ENCODE data around the gene FLNB. TPM values are rescaled to one million over a fixed set of nuclear protein-coding genes. Genes with fewer than 3 reads are reported as not detected.

The FLNB gene
- total RNA-seq, 1 donor from 2014 or later: 216 TPM

DNA sequence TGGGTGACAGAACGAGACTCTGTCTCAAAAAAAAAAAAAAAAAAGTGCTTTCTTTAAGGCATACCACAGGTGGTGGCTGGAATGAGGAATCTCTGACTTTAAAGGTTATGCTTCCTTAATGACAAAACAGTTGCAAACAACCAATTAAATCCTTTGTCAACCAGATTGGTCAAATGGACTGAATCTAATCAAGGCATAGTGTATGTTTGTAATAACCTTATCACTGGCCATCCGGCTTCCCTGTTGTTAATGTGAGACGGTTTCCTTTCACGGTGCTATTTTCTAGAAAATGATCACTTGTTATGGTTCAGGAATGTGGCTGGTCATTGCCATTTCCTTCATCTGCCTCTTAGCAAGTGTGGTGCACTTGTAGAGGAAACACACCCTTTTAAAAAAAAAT lies 75.9 kb downstream of the FLNB start:
- Mint-ChIP-seq H3K27ac (ENCODE audit: unreplicated experiment) (peak overlapping the region; percentile 93), H3K4me3 (ENCODE audit: unreplicated experiment) (no peak overlapping the region)

DNA sequence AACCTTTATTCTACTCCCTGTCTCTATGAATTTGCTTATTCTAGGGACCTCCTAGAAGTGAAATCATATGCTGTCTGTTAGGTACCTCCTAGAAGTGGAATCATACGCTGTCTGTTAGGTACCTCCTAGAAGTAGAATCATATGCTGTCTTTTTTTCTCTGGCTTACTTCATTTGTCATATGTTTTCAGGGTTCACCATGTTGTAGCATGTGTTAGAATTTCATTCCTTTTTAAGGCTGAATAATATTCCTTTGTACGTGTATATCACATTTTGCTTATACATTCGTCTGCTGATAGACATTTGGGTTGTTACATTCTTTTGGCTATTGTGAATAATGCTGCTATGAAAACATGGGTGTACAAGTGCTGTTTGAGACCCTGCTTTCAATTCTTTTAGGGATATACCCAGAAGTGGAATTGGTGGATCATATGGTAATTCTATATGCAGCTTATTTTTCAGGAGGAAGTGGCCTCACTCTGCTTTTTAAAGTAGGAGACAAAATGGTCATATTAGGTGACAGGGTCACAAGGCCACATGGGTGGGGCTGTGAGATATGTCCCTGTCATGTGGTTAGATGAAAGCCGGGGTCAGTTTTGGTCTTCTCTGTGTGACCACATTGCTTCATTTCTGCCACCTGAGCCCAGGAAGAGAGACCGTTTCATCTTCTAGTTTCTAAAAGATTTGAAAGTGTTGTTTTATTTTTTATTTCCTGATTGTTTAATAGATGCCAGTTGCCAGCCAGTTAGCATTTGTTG lies 76.7 kb downstream of the FLNB start:
- Mint-ChIP-seq H3K27ac (ENCODE audit: unreplicated experiment) (peak overlapping the region; percentile 93), H3K9me3 (ENCODE audit: unreplicated experiment) (no peaks in the 10 kb centered on the region), H3K4me1 (ENCODE audit: unreplicated experiment) (peaks cover 48% of the 10 kb centered on the region), H3K36me3 (ENCODE audit: low read depth, unreplicated experiment) (peaks cover 17% of the 10 kb centered on the region), H3K27me3 (ENCODE audit: unreplicated experiment) (no peaks in the 10 kb centered on the region), H3K4me3 (ENCODE audit: unreplicated experiment) (peak overlapping the region; percentile 35)
- DNase-seq (ENCODE audit: low spot score): no peak
- TF ChIP-seq, protein P1, sequence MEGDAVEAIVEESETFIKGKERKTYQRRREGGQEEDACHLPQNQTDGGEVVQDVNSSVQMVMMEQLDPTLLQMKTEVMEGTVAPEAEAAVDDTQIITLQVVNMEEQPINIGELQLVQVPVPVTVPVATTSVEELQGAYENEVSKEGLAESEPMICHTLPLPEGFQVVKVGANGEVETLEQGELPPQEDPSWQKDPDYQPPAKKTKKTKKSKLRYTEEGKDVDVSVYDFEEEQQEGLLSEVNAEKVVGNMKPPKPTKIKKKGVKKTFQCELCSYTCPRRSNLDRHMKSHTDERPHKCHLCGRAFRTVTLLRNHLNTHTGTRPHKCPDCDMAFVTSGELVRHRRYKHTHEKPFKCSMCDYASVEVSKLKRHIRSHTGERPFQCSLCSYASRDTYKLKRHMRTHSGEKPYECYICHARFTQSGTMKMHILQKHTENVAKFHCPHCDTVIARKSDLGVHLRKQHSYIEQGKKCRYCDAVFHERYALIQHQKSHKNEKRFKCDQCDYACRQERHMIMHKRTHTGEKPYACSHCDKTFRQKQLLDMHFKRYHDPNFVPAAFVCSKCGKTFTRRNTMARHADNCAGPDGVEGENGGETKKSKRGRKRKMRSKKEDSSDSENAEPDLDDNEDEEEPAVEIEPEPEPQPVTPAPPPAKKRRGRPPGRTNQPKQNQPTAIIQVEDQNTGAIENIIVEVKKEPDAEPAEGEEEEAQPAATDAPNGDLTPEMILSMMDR (IDR thresholded peaks at IDR 0.05; ENCODE audit: unreplicated experiment): no peak

More for the DNA sequence above, 75.9 kb downstream of the FLNB start:
- peaks cover 23% of the 10 kb centered on the region for H3K36me3 Mint-ChIP-seq (ENCODE audit: low read depth, unreplicated experiment)
- H3K27me3 Mint-ChIP-seq (ENCODE audit: unreplicated experiment): no peaks in the 10 kb centered on the region
- no peaks in the 10 kb centered on the region for H3K9me3 Mint-ChIP-seq (ENCODE audit: unreplicated experiment)
- H3K4me1 Mint-ChIP-seq (ENCODE audit: unreplicated experiment): peaks cover 53% of the 10 kb centered on the region
- TF ChIP-seq, protein P1 (IDR thresholded peaks at IDR 0.05; ENCODE audit: unreplicated experiment): no peak
- no peak for DNase-seq (ENCODE audit: low spot score)

DNA sequence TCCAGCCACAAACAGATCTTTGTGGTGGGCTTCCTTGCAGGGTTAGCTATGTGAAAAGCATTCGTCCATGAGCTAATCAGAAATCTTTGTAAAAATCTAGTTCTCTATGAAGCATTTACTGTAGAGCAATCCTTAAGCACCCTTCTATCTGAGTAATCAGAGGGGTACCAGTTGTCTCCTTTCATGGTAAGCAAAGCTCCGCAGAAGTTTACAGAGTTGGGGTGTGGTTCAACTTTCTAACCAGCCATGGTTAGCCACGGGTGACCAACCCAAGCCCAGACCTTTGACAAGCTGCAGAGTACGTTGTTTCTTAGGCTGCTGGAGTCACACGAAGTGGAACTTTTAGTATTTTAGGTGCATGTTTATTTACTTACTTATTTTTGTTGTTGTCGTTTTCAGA lies 77.4 kb downstream of the FLNB start:
- Mint-ChIP-seq H3K27ac (ENCODE audit: unreplicated experiment) (no peak overlapping the region), H3K9me3 (ENCODE audit: unreplicated experiment) (no peaks in the 10 kb centered on the region), H3K27me3 (ENCODE audit: unreplicated experiment) (no peaks in the 10 kb centered on the region), H3K4me1 (ENCODE audit: unreplicated experiment) (peaks cover 46% of the 10 kb centered on the region), H3K36me3 (ENCODE audit: low read depth, unreplicated experiment) (peaks cover 14% of the 10 kb centered on the region), H3K4me3 (ENCODE audit: unreplicated experiment) (no peak overlapping the region)
- TF ChIP-seq, protein P1 (IDR thresholded peaks at IDR 0.05; ENCODE audit: unreplicated experiment): no peak
- no peak for DNase-seq (ENCODE audit: low spot score)

DNA sequence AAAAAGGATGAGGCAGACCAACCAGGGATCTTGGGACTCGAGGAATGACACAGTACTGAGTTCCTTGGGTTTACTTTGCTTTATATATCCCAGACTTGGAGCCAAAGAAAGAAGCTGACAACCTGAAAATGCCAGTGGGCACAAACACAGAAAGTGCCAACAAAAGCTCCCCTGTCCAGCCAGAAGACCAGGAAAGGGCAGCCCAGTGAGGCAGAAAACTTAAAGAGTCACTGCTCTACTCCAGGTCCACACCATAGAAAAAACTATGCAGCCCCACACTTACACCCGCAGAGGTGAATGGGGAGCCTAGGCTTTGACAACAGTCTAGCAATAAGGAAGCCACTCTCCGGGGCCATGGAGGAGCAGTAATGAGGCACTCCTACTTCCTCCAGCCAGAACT lies 80.3 kb downstream of the FLNB start:
- H3K36me3 Mint-ChIP-seq (ENCODE audit: low read depth, unreplicated experiment): peaks cover 19% of the 10 kb centered on the region
- no peak overlapping the region for H3K4me3 Mint-ChIP-seq (ENCODE audit: unreplicated experiment)
- H3K27ac Mint-ChIP-seq (ENCODE audit: unreplicated experiment): no peak overlapping the region
- no peaks in the 10 kb centered on the region for H3K9me3 Mint-ChIP-seq (ENCODE audit: unreplicated experiment)
- peaks cover 24% of the 10 kb centered on the region for H3K4me1 Mint-ChIP-seq (ENCODE audit: unreplicated experiment)
- no peaks in the 10 kb centered on the region for H3K27me3 Mint-ChIP-seq (ENCODE audit: unreplicated experiment)
- no peak for DNase-seq (ENCODE audit: low spot score)
- TF ChIP-seq, protein P1 (IDR thresholded peaks at IDR 0.05; ENCODE audit: unreplicated experiment): no peak

DNA sequence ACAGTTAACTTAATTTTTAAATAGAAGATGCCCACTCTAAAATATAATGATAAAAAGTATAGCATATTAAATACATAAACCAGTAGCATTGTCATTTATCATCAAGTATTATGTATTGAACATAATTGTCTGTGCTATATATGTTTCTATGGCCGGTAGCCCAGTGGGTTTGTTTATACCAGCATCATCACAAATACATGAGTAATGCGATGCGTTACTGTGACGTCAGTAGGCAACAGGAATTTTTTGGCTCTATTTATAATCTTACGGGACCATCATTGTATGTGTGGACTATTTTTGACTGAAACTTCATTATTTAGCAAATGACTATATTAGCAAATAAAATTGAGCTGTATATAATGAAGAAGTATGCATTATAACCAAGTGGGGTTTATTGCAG lies 82.1 kb downstream of the FLNB start:
- Mint-ChIP-seq H3K27me3 (ENCODE audit: unreplicated experiment) (no peaks in the 10 kb centered on the region), H3K4me1 (ENCODE audit: unreplicated experiment) (peaks cover 7% of the 10 kb centered on the region), H3K36me3 (ENCODE audit: low read depth, unreplicated experiment) (peaks cover 19% of the 10 kb centered on the region), H3K27ac (ENCODE audit: unreplicated experiment) (no peak overlapping the region), H3K4me3 (ENCODE audit: unreplicated experiment) (no peak overlapping the region), H3K9me3 (ENCODE audit: unreplicated experiment) (no peaks in the 10 kb centered on the region)
- DNase-seq (ENCODE audit: low spot score): no peak
- TF ChIP-seq, protein P1 (IDR thresholded peaks at IDR 0.05; ENCODE audit: unreplicated experiment): no peak

Measured in endothelial cell (in vitro differentiated cells).